ENCODE results near the gene P3H3. TPM values are rescaled to one million over a fixed set of nuclear protein-coding genes. Genes with fewer than 3 reads are reported as not detected.

P3H3 gene
- total and polyA plus RNA-seq, 9 of the 15 experiments (the other 6 are each of a cell fraction or from before 2014, with no cell fraction given), result 0.03 to 15.0 (median 4.8) TPM

DNA sequence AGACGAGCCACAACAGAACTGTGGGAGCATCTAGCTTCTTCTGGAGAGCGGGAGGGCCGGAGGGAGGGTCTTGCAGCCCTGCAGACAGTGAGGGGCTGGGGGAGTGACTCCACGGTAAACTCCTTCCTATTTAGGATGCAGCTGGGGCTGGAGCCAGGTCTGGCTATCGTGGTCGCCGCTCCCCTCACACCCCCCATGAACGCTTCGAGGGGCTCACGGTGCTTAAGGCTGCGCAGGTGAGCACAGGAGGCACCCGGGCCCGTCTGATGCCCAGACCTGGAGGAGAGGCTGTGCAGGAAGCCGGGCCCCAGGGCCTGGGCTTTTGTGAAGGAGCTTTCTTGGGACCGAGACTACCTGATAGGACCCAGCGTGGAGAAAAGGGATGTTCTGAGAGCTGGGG, 8.6 kb downstream of the P3H3 start (continued):
- TF ChIP-seq, protein P1, sequence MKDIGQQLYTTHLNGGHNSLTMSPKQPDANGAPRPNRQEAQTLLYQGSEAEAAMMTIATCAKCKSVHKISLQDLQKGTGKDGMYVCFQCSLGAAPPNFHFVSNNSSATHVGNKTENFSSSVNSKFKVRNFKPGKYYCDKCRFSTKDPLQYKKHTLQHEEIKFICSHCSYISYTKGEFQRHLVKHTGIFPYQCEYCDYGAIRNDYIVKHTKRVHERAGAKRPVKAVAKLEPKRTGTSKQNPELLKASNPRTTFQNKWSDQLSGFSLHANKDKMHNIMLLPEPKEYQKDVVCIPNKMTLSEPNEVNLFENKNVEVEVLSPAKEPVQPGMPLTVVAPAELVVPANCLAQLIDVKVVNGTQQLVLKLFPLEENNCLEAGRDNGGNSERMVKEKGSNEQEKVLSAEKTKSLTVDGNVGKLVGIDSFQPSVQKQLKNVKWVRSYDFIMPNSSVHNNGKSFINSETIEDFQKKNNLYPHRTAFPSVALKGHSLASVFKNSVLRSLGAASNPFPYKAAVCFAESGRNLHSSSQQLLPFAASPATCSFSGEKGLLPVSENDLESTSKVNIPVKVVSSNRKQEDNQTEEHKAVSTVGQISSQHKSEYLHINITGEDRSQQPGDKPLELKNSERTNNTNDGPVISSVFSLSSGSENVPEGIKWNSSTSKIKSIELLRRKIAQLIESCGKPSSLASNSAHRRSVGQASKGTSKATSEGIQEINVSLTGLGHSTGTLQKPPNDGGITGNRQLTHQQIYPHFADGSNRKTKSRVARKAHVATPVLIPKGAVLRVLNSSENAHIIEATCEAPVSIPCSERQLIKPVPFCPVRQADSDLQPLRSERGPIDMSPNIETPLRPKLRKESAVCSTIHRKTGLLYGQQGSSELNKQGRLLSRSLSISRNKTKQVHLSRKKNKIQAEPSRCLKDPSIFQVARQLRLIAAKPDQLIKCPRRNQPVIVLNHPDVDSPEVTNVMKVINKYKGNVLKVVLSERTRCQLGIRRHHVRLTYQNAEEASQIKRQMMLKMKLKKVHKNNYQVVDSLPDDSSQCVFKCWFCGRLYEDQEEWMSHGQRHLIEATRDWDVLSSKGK (CRISPR knock-in tag; IDR thresholded peaks at IDR 0.05), result no peak
- no peak for TF ChIP-seq NR1H2 (CRISPR knock-in tag; IDR thresholded peaks at IDR 0.05)

GRCh38 chr12:6837370-6838060, 9.3 kb downstream of the P3H3 start:
- H2AFZ ChIP-seq (ENCODE audit: low read depth, low read length), result no peak overlapping the region
- no peaks in the 10 kb centered on the region for H3K9me1 ChIP-seq (ENCODE audit: control insufficient read depth, insufficient read depth, low read length)
- H3K9me3 ChIP-seq (replicated peaks; ENCODE audit: control insufficient read depth, insufficient read depth, low read depth, low read length), result no peaks in the 10 kb centered on the region
- H3K4me3 ChIP-seq, result no peak overlapping the region
- peaks cover 3 to 39% of the 10 kb centered on the region in 2 experiments; a peak in 4 of 5 replicates for H3K4me1 ChIP-seq (replicated peaks in 1 of 2; ENCODE audit: control insufficient read depth in 2 of 2, insufficient read depth in 2 of 2, low read length in 2 of 2)
- H3K79me2 ChIP-seq (ENCODE audit: control insufficient read depth, insufficient read depth, low read length), result no peaks in the 10 kb centered on the region
- FAIRE-seq, result no peak
- no TSS peak for BruUV-seq (replicated peaks)
- in situ Hi-C loops (cut with MboI), result no loop called here
- H3K9ac ChIP-seq (ENCODE audit: insufficient read depth in 1 of 2, low read depth in 2 of 2, low read length in 2 of 2), result no peak overlapping the region; a peak in 1 of 4 replicates
- H3K27me3 ChIP-seq (ENCODE audit: control insufficient read depth in 2 of 2, insufficient read depth in 2 of 2, low read length in 2 of 2), result no peaks in the 10 kb centered on the region
- H3K27ac ChIP-seq (ENCODE audit: extremely low read depth, low read depth, low read length), result no peak overlapping the region
- POLR2A ChIA-PET, result interaction anchor here (0.6 to 1.2 kb wide), 5 partner anchors 9 to 858 kb away, joined by 3 to 5 read pairs (median 3); partner anchors contain the start of gene GDF3
- DNase-seq (ENCODE audit: extremely low read depth in 1 of 4, low spot score in 3 of 4), result no peak
- H3K36me3 ChIP-seq (ENCODE audit: control insufficient read depth, insufficient read depth, low read length), result peaks cover 57% of the 10 kb centered on the region; the same call in 2 of the 3 replicates
- intact Hi-C loops (cut with micrococcal nuclease), result no loop called here
- H4K20me1 ChIP-seq (replicated peaks; ENCODE audit: control insufficient read depth, insufficient read depth, low read length), result no peaks in the 10 kb centered on the region; the same call in 1 of the 2 replicates
- CTCF ChIA-PET (ENCODE audit: low intra/inter-chr PET ratio), result no interaction called here
- H3K4me2 ChIP-seq (ENCODE audit: insufficient read depth, low read length), result no peak overlapping the region
- TF ChIP-seq POLR3A (IDR thresholded peaks at IDR 0.05; ENCODE audit: borderline replicate concordance, extremely low read depth, insufficient read depth, insufficient read length) (no peak), TAF15 (IDR thresholded peaks at IDR 0.05; ENCODE audit: low read depth, low read length) (no peak), CAMTA2 (CRISPR knock-in tag; conservative IDR thresholded peaks at IDR 0.05) (no peak), POLR2G (IDR thresholded peaks at IDR 0.05; ENCODE audit: low read depth, low read length) (peak; percentile 44), RBFOX2 (IDR thresholded peaks at IDR 0.05; ENCODE audit: low read depth, low read length) (peak; percentile 42), THRAP3 (IDR thresholded peaks at IDR 0.05; ENCODE audit: borderline replicate concordance) (no peak)
- TF ChIP-seq, protein P2, sequence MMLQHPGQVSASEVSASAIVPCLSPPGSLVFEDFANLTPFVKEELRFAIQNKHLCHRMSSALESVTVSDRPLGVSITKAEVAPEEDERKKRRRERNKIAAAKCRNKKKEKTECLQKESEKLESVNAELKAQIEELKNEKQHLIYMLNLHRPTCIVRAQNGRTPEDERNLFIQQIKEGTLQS (IDR thresholded peaks at IDR 0.05), result no peak
- TF ChIP-seq, protein P2 (CRISPR knock-in tag; conservative IDR thresholded peaks at IDR 0.05), result no peak
- no peak for ATAC-seq
- WGBS (ENCODE audit: insufficient coverage, low coverage, missing lambda C conversion rate), result 88% methylated on average over 13 of the region's 26 CpGs

Data from K562 (cell line).